Thoracic aorta (tissue), 2 donors: Measurements from ENCODE around the gene OR2AG2. TPM values are rescaled to one million over a fixed set of nuclear protein-coding genes. Genes with fewer than 3 reads are reported as not detected.

Experiments used
- ATAC-seq: fragments of 150-250 bp; one replicate; pipeline ENCODE4 v1.8.0; 2017; ENCODE audit warnings: low read depth; ENCODE audit not compliant: insufficient number of reproducible peaks, low FRiP score
- DNase-seq: peaks from one replicate; pipeline ENCODE4 v3.0.0-alpha.2; 2020; ENCODE audit warnings: low spot score
- H3K27ac ChIP-seq, 2 donors: fragments of 200-600 bp; sonication (generic); 1 replicate in 1 of 2; 2 replicates in 1 of 2; pipeline ENCODE4 v1.5.1; 2016; ENCODE audit warnings: mild to moderate bottlenecking in 2 of 2, moderate library complexity in 2 of 2
- H3K27me3 ChIP-seq: fragments of 200-600 bp; sonication (generic); replicated peaks from 2 replicates; pipeline ENCODE4 v1.6.0; 2016; ENCODE audit warnings: mild to moderate bottlenecking; ENCODE audit not compliant: insufficient read depth
- H3K36me3 ChIP-seq: fragments of 200-600 bp; sonication (generic); one replicate; pipeline ENCODE4 v1.5.1; 2016
- H3K4me1 ChIP-seq, 2 donors: fragments of 200-600 bp; sonication (generic); 1 replicate in 1 of 2; 2 replicates in 1 of 2; pipeline versions ENCODE4 v1.5.1 to v1.6.0; 2016; ENCODE audit warnings: low read depth in 2 of 2, mild to moderate bottlenecking in 1 of 2; ENCODE audit not compliant: control insufficient read depth in 1 of 2
- H3K4me3 ChIP-seq: fragments of 200-600 bp; sonication (generic); 2 replicates; pipeline ENCODE4 v1.5.1; 2016; ENCODE audit warnings: mild to moderate bottlenecking
- H3K9me3 ChIP-seq: fragments of 200-600 bp; sonication (generic); 2 replicates; pipeline ENCODE4 v1.5.1; 2016
- CTCF ChIP-seq: fragments of 200-600 bp; sonication (generic); IDR thresholded peaks from one replicate; pipeline ENCODE4 v1.5.1; 2019; ENCODE audit warnings: antibody characterized with exemption
- total RNA-seq, 2 donors: library from RNA; depleted of rRNA; stranded (reverse); fragments of >200 nt; gene quantifications; one replicate each; pipeline versions ENCODE4 v1.1.0 to v1.2.3, GENCODE V29; 2016

OR2AG2 gene
- total RNA-seq, 2 donors from 2014 or later: 0.35 TPM; not detected in 1

DNA sequence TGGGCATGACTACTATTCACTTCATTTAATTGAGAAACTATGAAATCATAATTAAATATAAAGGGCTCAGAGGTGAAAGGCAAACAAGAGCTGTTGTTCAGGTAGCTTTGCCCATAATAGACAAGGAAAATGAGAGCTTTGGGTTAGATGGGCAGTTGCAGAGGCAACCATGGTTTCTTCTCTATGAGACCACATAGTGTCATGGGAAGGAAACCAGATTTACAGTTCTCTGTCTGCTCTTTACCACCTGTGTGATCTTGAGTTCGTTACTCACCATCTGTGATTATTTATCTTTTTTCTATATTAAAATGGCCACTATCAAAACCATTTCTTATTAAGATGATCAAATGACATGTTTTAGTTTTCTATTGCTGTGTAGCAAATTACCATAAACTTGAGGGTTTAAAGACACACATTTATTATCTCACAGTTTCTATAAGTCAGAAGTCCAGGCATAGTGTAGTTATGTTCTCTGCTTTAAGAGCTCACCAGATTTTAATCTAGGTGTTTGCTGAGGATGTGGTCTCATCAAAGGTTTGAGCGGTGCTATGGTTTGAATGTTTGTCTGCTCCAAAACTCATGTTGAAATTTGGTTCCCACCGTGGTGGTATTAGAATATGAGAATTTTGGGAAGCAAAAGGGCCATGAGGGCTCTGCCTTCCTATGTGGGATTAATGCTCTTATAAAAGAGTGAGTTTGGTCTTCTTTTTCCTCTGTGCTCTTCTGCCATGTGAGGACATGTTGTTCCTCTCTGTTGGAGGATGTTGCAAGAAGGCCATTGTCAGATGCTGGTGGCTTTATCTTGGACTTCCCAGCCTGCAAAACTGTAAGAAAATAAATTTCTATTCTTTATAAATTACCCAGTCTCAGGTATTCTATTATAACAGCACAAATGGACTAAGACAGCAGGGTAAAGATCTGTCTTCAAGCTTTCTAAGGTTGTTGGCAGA is 38.2 kb downstream of the OR2AG2 start:
- DNase-seq (no peak), ATAC-seq (no peak)
- no peak for TF ChIP-seq CTCF

GRCh38 chr11:6727971-6728760 is 43.6 kb downstream of the OR2AG2 start:
- DNase-seq: no peak
- Histone ChIP-seq H3K4me3 (no peak overlapping the region), H3K27ac (no peak overlapping the region), H3K4me1 (no peaks in the 10 kb centered on the region), H3K27me3 (no peaks in the 10 kb centered on the region), H3K9me3 (no peaks in the 10 kb centered on the region), H3K36me3 (no peaks in the 10 kb centered on the region)
- no peak for ATAC-seq
- TF ChIP-seq CTCF: no peak

More for the DNA sequence above, 38.2 kb downstream of the OR2AG2 start:
- H3K4me1 ChIP-seq: no peaks in the 10 kb centered on the region
- H3K36me3 ChIP-seq: no peaks in the 10 kb centered on the region
- no peaks in the 10 kb centered on the region for H3K9me3 ChIP-seq
- H3K4me3 ChIP-seq: no peak overlapping the region
- H3K27ac ChIP-seq: no peak overlapping the region
- no peaks in the 10 kb centered on the region for H3K27me3 ChIP-seq

- Histone ChIP-seq H3K27ac (no peak overlapping the region), H3K27me3 (no peaks in the 10 kb centered on the region), H3K4me1 (no peaks in the 10 kb centered on the region), H3K9me3 (no peaks in the 10 kb centered on the region), H3K4me3 (no peak overlapping the region), H3K36me3 (no peaks in the 10 kb centered on the region)
- DNase-seq (no peak), ATAC-seq (no peak)
- TF ChIP-seq CTCF: no peak
Observed at GRCh38 chr11:6725386-6725896, 46.3 kb downstream of the OR2AG2 start.

DNA sequence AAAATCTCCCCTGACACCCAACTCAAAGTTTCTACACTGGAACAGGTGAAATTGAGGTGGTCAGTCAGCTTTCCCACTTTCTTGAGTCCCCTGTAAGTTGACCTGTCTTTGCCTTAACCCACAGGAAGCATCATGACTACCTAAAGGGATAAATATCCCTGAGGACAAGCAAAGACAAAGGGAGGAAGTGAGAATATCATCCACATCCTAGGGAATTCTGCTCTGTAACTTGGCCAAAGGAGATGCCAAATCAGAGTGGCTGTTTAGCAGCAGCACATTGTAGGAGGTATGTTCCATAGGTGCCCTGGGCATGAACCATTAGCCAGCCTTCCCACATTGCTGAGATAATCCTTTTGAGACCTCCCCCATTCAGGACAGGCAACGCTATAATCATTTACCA is 47.8 kb downstream of the OR2AG2 start:
- no peaks in the 10 kb centered on the region for H3K27me3 ChIP-seq
- ATAC-seq (no peak), DNase-seq (no peak)
- no peaks in the 10 kb centered on the region for H3K36me3 ChIP-seq
- no peak for TF ChIP-seq CTCF
- H3K27ac ChIP-seq: no peak overlapping the region
- no peak overlapping the region for H3K4me3 ChIP-seq
- H3K4me1 ChIP-seq: no peaks in the 10 kb centered on the region
- no peaks in the 10 kb centered on the region for H3K9me3 ChIP-seq

DNA sequence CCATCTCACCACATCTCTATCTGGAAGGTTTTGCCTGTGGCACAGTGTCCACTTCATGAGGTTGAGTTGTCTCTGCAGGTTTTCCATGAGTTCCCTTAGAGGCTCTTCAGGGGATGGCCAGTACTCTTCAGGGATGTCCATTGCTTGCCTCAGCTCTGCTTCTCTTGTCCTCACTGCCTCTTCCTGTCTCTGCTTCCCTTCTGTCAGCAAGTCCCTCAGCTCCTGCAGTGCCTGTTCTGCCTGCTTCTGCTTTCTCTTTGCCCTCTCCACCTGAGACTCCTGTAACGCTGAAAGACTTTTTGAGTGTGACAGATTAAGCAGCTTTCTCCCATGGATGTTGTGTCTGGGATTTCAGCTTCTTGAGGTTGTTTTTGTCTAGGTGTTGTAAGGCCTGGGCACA is 50.4 kb downstream of the OR2AG2 start:
- no peaks in the 10 kb centered on the region for H3K4me1 ChIP-seq
- ATAC-seq: no peak
- no peak for DNase-seq
- no peaks in the 10 kb centered on the region for H3K36me3 ChIP-seq
- H3K4me3 ChIP-seq: no peak overlapping the region
- no peak for TF ChIP-seq CTCF
- no peak overlapping the region for H3K27ac ChIP-seq
- no peaks in the 10 kb centered on the region for H3K27me3 ChIP-seq
- H3K9me3 ChIP-seq: no peaks in the 10 kb centered on the region
